NCI-H524 (cell line): ENCODE results near the gene RHNO1.
A peak's percentile ranks its signal among the peaks of the same experiment; 100 is the strongest.

ENCODE experiments used
- DNase-seq, 2 experiments: peaks; one replicate each; lab custom pipeline; 2025; lab: John Stamatoyannopoulos, UW

Gene RHNO1

GRCh38 chr12:2877047-2877952, at the start of gene RHNO1, which contains the start of gene FOXM1:
RHNO1 (plus strand) TSS chr12:2877223; CDS start chr12:2885367, 8,144 bp downstream.
FOXM1 (minus strand) TSS chr12:2877174; CDS start chr12:2874478, 2,696 bp downstream.
- DNase-seq, result peak; percentile 38 to 72

- no peak for DNase-seq
These were observed 47.7 kb upstream of the RHNO1 start for GRCh38 chr12:2829275-2829674.

GRCh38 chr12:2832550-2833127, 44.4 kb upstream of the RHNO1 start:
- no peak for DNase-seq

- no peak for DNase-seq
These were observed 43.7 kb upstream of the RHNO1 start for GRCh38 chr12:2833327-2833726.

GRCh38 chr12:2833810-2834209, 43.2 kb upstream of the RHNO1 start:
- no peak for DNase-seq

- peak in 1 of 2 experiments; percentile 17 for DNase-seq
These were observed 42.2 kb upstream of the RHNO1 start, which contains the start of gene NRIP2 for GRCh38 chr12:2834581-2835491. NRIP2 (minus strand) TSS chr12:2835035; CDS start chr12:2834983, 52 bp downstream.

GRCh38 chr12:2835691-2836403, 41.2 kb upstream of the RHNO1 start:
- no peak for DNase-seq

GRCh38 chr12:2836574-2836973, 40.4 kb upstream of the RHNO1 start:
- no peak for DNase-seq

- no peak for DNase-seq
These were observed 35.9 kb upstream of the RHNO1 start for GRCh38 chr12:2841056-2841650.

- DNase-seq, result no peak
These were observed 34.1 kb upstream of the RHNO1 start for GRCh38 chr12:2842948-2843347.

- DNase-seq, result no peak
These were observed 32.2 kb upstream of the RHNO1 start for GRCh38 chr12:2844786-2845185.

GRCh38 chr12:2845280-2845679, 31.7 kb upstream of the RHNO1 start:
- no peak for DNase-seq

- DNase-seq, result no peak
These were observed 25.1 kb upstream of the RHNO1 start for GRCh38 chr12:2851931-2852330.

- DNase-seq, result peak; percentile 26 to 57
These were observed 23.4 kb upstream of the RHNO1 start for GRCh38 chr12:2853626-2854025.

- no peak for DNase-seq
These were observed 22.2 kb upstream of the RHNO1 start for GRCh38 chr12:2854669-2855453.

- DNase-seq, result no peak
These were observed 21.5 kb upstream of the RHNO1 start for GRCh38 chr12:2855546-2855945.

GRCh38 chr12:2856051-2856450, 21.0 kb upstream of the RHNO1 start:
- DNase-seq, result no peak

- DNase-seq, result no peak
These were observed 20.0 kb upstream of the RHNO1 start, which contains the start of gene TEX52 for GRCh38 chr12:2857021-2857431. TEX52 (minus strand) TSS chr12:2857039; CDS start chr12:2857026, 13 bp downstream.

GRCh38 chr12:2857576-2857975, 19.4 kb upstream of the RHNO1 start:
- DNase-seq, result no peak

- DNase-seq, result no peak
These were observed 18.7 kb upstream of the RHNO1 start for GRCh38 chr12:2858334-2858733.
